Measurements from ENCODE around the gene APEH.
A peak's percentile ranks its signal among the peaks of the same experiment; 100 is the strongest.

Gene APEH

DNA sequence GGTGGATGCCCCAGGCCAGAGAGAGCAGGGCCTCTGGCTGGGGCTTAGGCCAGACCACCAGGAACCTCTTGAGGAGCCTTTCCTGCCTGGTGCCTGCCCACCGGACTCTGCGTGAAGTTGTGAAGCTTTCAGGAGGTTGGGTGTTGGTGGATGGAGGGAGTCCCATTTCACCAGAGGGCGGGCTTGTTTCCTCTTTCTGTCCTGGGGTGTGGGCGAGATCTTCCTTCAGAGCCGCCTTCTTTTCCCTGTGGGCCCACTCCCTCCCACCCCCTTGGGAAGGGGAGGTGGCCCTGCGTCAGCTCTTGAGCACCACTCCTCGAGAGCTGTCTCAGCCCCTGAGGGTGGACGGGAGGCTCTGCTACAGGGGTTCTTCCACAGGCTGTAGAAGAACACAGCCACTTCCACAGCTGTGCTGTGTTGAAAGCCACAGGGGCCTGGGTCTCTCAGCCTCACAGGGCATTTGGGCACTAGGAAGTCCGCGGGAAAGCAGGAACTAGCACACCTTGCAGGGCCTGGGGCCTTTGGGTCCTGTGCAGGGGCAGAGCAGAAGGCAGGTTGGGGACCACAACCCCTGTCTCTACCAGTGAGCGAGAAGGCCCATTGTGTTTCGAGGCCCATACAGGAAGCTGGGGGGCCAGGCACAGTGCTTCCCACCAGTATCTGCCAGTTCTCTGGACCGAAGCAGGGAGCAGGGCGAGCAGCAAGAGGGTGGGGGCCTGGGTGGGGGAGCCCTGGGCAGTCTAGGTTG lies 43.2 kb downstream of the APEH start:
- Histone ChIP-seq H3K4me3 (no peak overlapping the region), H4K20me1 (peaks cover 19% of the 10 kb centered on the region), H3K4me1 (peaks cover 58% of the 10 kb centered on the region), H3K9ac (no peak overlapping the region; the same call in 1 of the 2 replicates), H3K9me3 (no peaks in the 10 kb centered on the region), H3K27ac (peak overlapping the region; percentile 43; the same call in 1 of the 2 replicates), H3K27me3 (no peaks in the 10 kb centered on the region), H3K4me2 (peak overlapping the region; percentile 100), H3K36me3 (peaks cover 57% of the 10 kb centered on the region)
- TF ChIP-seq Cebpa-rat (IDR thresholded peaks at IDR 0.05), result no peak

GRCh38 chr3:49717959-49718857 lies 44.1 kb downstream of the APEH start:
- Histone ChIP-seq H4K20me1 (peaks cover 27% of the 10 kb centered on the region), H3K9ac (no peak overlapping the region; the same call in 1 of the 2 replicates), H3K27me3 (no peaks in the 10 kb centered on the region), H3K27ac (no peak overlapping the region), H3K9me3 (no peaks in the 10 kb centered on the region), H3K4me3 (peak overlapping the region; percentile 65), H3K36me3 (peaks cover 63% of the 10 kb centered on the region), H3K4me1 (peaks cover 58% of the 10 kb centered on the region), H3K4me2 (peak overlapping the region; percentile 100)
- TF ChIP-seq Cebpa-rat (IDR thresholded peaks at IDR 0.05), result no peak

- Histone ChIP-seq H3K9me3 (no peaks in the 10 kb centered on the region), H3K27me3 (no peaks in the 10 kb centered on the region), H4K20me1 (peaks cover 32% of the 10 kb centered on the region), H3K27ac (peak overlapping the region; percentile 45; the same call in 1 of the 2 replicates), H3K4me1 (peaks cover 52% of the 10 kb centered on the region), H3K4me2 (peak overlapping the region; percentile 100), H3K36me3 (peaks cover 63% of the 10 kb centered on the region), H3K9ac (peak overlapping the region; percentile 66), H3K4me3 (peak overlapping the region; percentile 65)
- no peak for TF ChIP-seq Cebpa-rat (IDR thresholded peaks at IDR 0.05)
Measured at GRCh38 chr3:49718858-49719213, 44.7 kb downstream of the APEH start.

- no peaks in the 10 kb centered on the region for H3K27me3 ChIP-seq
Measured at GRCh38 chr3:49719214-49719884, 45.2 kb downstream of the APEH start, which contains the start of gene AMIGO3. Gene AMIGO3, minus strand, starts transcription at chr3:49719684. Its CDS starts 219 bp downstream, at chr3:49719465.

GRCh38 chr3:49720855-49721595 lies 46.9 kb downstream of the APEH start:
- Histone ChIP-seq H3K4me2 (no peak overlapping the region), H3K36me3 (peaks cover 55% of the 10 kb centered on the region), H3K4me3 (no peak overlapping the region), H4K20me1 (peaks cover 37% of the 10 kb centered on the region), H3K27me3 (no peaks in the 10 kb centered on the region), H3K27ac (no peak overlapping the region), H3K9ac (no peak overlapping the region), H3K9me3 (no peaks in the 10 kb centered on the region), H3K4me1 (peaks cover 55% of the 10 kb centered on the region)
- TF ChIP-seq Cebpa-rat (IDR thresholded peaks at IDR 0.05), result no peak

More at GRCh38 chr3:49719214-49719884, 45.2 kb downstream of the APEH start, which contains the start of gene AMIGO3:
- peak within 1 kb of the TSS; percentile 66 for H3K9ac ChIP-seq
- peak within 1 kb of the TSS; percentile 65 for H3K4me3 ChIP-seq
- peaks cover 48% of the 10 kb centered on the region for H3K4me1 ChIP-seq
- peaks cover 58% of the 10 kb centered on the region for H3K36me3 ChIP-seq
- peak within 1 kb of the TSS; percentile 100 for H3K4me2 ChIP-seq
- H4K20me1 ChIP-seq, result peaks cover 32% of the 10 kb centered on the region
- H3K27ac ChIP-seq, result peak within 1 kb of the TSS; percentile 45; the same call in 1 of the 2 replicates
- no peaks in the 10 kb centered on the region for H3K9me3 ChIP-seq
- TF ChIP-seq Cebpa-rat (IDR thresholded peaks at IDR 0.05), result no peak

GRCh38 chr3:49721596-49721895 lies 47.4 kb downstream of the APEH start:
- peaks cover 43% of the 10 kb centered on the region for H4K20me1 ChIP-seq
- H3K27ac ChIP-seq, result no peak overlapping the region
- no peak for TF ChIP-seq Cebpa-rat (IDR thresholded peaks at IDR 0.05)
- no peak overlapping the region for H3K4me3 ChIP-seq
- no peaks in the 10 kb centered on the region for H3K27me3 ChIP-seq
- H3K9me3 ChIP-seq, result no peaks in the 10 kb centered on the region
- H3K36me3 ChIP-seq, result peaks cover 55% of the 10 kb centered on the region
- no peak overlapping the region for H3K9ac ChIP-seq
- no peak overlapping the region for H3K4me2 ChIP-seq
- peaks cover 50% of the 10 kb centered on the region for H3K4me1 ChIP-seq

- Histone ChIP-seq H3K4me2 (peak overlapping the region; percentile 96), H3K9ac (peak overlapping the region; percentile 91; the same call in 1 of the 2 replicates), H4K20me1 (peaks cover 44% of the 10 kb centered on the region), H3K27ac (no peak overlapping the region), H3K9me3 (no peaks in the 10 kb centered on the region), H3K27me3 (no peaks in the 10 kb centered on the region), H3K4me3 (peak overlapping the region; percentile 87; the same call in 1 of the 2 replicates), H3K36me3 (peaks cover 57% of the 10 kb centered on the region), H3K4me1 (peaks cover 44% of the 10 kb centered on the region)
- no peak for TF ChIP-seq Cebpa-rat (IDR thresholded peaks at IDR 0.05)
Measured at GRCh38 chr3:49721896-49722781, 48.0 kb downstream of the APEH start.

DNA sequence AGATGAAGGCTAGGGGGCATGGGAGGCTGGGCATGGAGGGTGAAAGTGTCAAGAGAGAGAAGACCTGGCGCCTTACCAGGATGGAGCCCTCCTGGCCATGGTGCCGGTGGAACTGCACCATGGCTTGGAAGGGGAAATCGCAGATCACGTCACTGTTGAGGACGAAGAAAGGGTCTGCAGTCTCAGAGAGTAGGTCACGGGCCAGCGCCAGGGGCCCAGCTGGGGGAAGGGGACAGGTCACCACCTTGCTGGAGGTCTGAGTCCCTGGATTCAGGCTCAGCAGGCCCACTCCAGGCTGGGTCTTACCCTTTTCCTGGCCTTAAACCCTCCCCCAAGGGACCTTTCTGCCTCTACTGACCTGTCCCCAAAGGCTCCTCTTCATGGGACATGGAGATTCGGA lies 48.7 kb downstream of the APEH start:
- H3K4me1 ChIP-seq, result peaks cover 36% of the 10 kb centered on the region
- H4K20me1 ChIP-seq, result peaks cover 45% of the 10 kb centered on the region
- peak overlapping the region; percentile 91 for H3K9ac ChIP-seq
- H3K9me3 ChIP-seq, result no peaks in the 10 kb centered on the region
- H3K4me3 ChIP-seq, result peak overlapping the region; percentile 87
- H3K4me2 ChIP-seq, result peak overlapping the region; percentile 96
- peaks cover 64% of the 10 kb centered on the region for H3K36me3 ChIP-seq
- H3K27me3 ChIP-seq, result no peaks in the 10 kb centered on the region
- no peak for TF ChIP-seq Cebpa-rat (IDR thresholded peaks at IDR 0.05)
- H3K27ac ChIP-seq, result peak overlapping the region; percentile 87

All from BLaER1 (cell line).